8988T (cell line): ENCODE measurements around the gene SPINT4.

ENCODE experiments used
- DNase-seq: peaks from one replicate; pipeline ENCODE4 v3.0.0; 2011

SPINT4 gene

GRCh38 chr20:45765980-45766379 is 43.8 kb downstream of the SPINT4 start:
- DNase-seq, result no peak

- DNase-seq, result no peak
Observed at GRCh38 chr20:45768479-45768878, 46.3 kb downstream of the SPINT4 start.

- DNase-seq, result peak; percentile 50
Observed at GRCh38 chr20:45771182-45771759, 49.1 kb downstream of the SPINT4 start.

GRCh38 chr20:45772693-45773092 is 50.5 kb downstream of the SPINT4 start:
- DNase-seq, result no peak

- DNase-seq, result no peak
Observed at GRCh38 chr20:45774945-45775344, 52.8 kb downstream of the SPINT4 start.

GRCh38 chr20:45775411-45775810 is 53.3 kb downstream of the SPINT4 start:
- no peak for DNase-seq
